ENCODE results near the gene MSANTD1. TPM values are rescaled to one million over a fixed set of nuclear protein-coding genes. Genes with fewer than 3 reads are reported as not detected.
A peak's percentile ranks its signal among the peaks of the same experiment; 100 is the strongest.

Gene MSANTD1
- total RNA-seq, 3 donors from 2014 or later (not counting 1 experiment from before 2014, with no cell fraction given), result 0.54 to 2.2 (median 1.8) TPM

- H3K4me1 Mint-ChIP-seq, result no peaks in the 10 kb centered on the region
- H3K27me3 Mint-ChIP-seq (ENCODE audit: low read depth in 2 of 2), result no peaks in the 10 kb centered on the region
- no peaks in the 10 kb centered on the region for H3K9me3 Mint-ChIP-seq
These were observed 4.8 kb downstream of the MSANTD1 start for GRCh38 chr4:3253808-3254207.

GRCh38 chr4:3254302-3255131 lies 5.6 kb downstream of the MSANTD1 start:
- TF ChIP-seq, protein P1, sequence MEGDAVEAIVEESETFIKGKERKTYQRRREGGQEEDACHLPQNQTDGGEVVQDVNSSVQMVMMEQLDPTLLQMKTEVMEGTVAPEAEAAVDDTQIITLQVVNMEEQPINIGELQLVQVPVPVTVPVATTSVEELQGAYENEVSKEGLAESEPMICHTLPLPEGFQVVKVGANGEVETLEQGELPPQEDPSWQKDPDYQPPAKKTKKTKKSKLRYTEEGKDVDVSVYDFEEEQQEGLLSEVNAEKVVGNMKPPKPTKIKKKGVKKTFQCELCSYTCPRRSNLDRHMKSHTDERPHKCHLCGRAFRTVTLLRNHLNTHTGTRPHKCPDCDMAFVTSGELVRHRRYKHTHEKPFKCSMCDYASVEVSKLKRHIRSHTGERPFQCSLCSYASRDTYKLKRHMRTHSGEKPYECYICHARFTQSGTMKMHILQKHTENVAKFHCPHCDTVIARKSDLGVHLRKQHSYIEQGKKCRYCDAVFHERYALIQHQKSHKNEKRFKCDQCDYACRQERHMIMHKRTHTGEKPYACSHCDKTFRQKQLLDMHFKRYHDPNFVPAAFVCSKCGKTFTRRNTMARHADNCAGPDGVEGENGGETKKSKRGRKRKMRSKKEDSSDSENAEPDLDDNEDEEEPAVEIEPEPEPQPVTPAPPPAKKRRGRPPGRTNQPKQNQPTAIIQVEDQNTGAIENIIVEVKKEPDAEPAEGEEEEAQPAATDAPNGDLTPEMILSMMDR (IDR thresholded peaks at IDR 0.05), result no peak
- H3K4me1 ChIP-seq (ENCODE audit: control insufficient read depth, insufficient read depth, low read length), result no peaks in the 10 kb centered on the region
- H3K36me3 ChIP-seq (ENCODE audit: control insufficient read depth, insufficient read depth, low read length), result peaks cover 2% of the 10 kb centered on the region
- H3K4me3 Mint-ChIP-seq, result no peak overlapping the region
- WGBS (ENCODE audit: insufficient coverage), result 93% methylated on average over 14 of the region's 14 CpGs
- H3K36me3 Mint-ChIP-seq, result no peaks in the 10 kb centered on the region
- H3K27me3 ChIP-seq (ENCODE audit: control insufficient read depth, insufficient read depth, low read length), result no peaks in the 10 kb centered on the region
- no peaks in the 10 kb centered on the region for H3K27me3 Mint-ChIP-seq (ENCODE audit: low read depth in 2 of 2)
- intact Hi-C loops (cut with micrococcal nuclease), result no loop called here
- no peaks in the 10 kb centered on the region for H3K9me3 ChIP-seq (ENCODE audit: control insufficient read depth, insufficient read depth, low read length)
- H3K4me3 ChIP-seq (ENCODE audit: low read length), result no peak overlapping the region
- ATAC-seq (no peak), DNase-seq (peak in 1 of 2 donors; percentile 6)
- H3K27ac ChIP-seq (ENCODE audit: low read length), result no peak overlapping the region
- H3K27ac Mint-ChIP-seq, result no peak overlapping the region
- H3K9me3 Mint-ChIP-seq, result no peaks in the 10 kb centered on the region
- H3K4me1 Mint-ChIP-seq, result no peaks in the 10 kb centered on the region

More at GRCh38 chr4:3253808-3254207, 4.8 kb downstream of the MSANTD1 start:
- Histone ChIP-seq H3K4me3 (ENCODE audit: low read length) (no peak overlapping the region), H3K27me3 (ENCODE audit: control insufficient read depth, insufficient read depth, low read length) (no peaks in the 10 kb centered on the region), H3K4me1 (ENCODE audit: control insufficient read depth, insufficient read depth, low read length) (no peaks in the 10 kb centered on the region), H3K36me3 (ENCODE audit: control insufficient read depth, insufficient read depth, low read length) (peaks cover 2% of the 10 kb centered on the region), H3K9me3 (ENCODE audit: control insufficient read depth, insufficient read depth, low read length) (no peaks in the 10 kb centered on the region), H3K27ac (ENCODE audit: low read length) (no peak overlapping the region)
- no peak for ATAC-seq
- H3K36me3 Mint-ChIP-seq, result no peaks in the 10 kb centered on the region
- no peak overlapping the region for H3K4me3 Mint-ChIP-seq
- intact Hi-C loops (cut with micrococcal nuclease), result no loop called here
- TF ChIP-seq, protein P1 (IDR thresholded peaks at IDR 0.05), result no peak
- peak in 1 of 2 donors; percentile 11 for DNase-seq
- no peak overlapping the region for H3K27ac Mint-ChIP-seq
- whole genome bisulfite sequencing (ENCODE audit: insufficient coverage), result 87% methylated on average over 13 of the region's 13 CpGs

DNA sequence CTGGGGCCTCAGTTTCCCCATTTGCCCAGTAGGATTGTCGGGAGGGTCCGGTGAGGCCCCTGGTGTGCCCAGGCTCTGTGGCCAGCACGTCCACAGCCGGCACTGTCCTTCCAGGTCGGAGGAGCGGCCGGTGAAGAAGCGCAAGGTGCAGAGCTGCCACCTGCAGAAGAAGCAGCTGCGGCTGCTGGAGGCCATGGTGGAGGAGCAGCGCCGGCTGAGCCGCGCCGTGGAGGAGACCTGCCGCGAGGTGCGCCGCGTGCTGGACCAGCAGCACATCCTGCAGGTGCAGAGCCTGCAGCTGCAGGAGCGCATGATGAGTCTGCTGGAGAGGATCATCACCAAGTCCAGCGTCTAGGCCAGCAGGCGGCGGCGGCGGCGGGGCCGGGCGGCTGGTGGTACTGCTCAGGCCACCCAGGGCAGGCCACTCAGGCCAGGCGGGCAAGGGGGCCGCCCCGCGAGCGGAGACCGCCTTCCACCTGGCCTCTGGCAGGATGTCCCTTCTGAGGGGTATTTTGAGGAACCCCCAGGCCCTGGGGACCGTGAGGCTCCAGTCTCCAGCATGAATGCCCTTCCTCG lies 6.7 kb downstream of the MSANTD1 start:
- Mint-ChIP-seq H3K4me3 (no peak overlapping the region), H3K27me3 (ENCODE audit: low read depth in 2 of 2) (no peaks in the 10 kb centered on the region), H3K4me1 (no peaks in the 10 kb centered on the region), H3K36me3 (no peaks in the 10 kb centered on the region), H3K27ac (no peak overlapping the region), H3K9me3 (no peaks in the 10 kb centered on the region)
- H3K9me3 ChIP-seq (ENCODE audit: control insufficient read depth, insufficient read depth, low read length), result no peaks in the 10 kb centered on the region
- 97% methylated on average over 36 of the region's 36 CpGs for WGBS (ENCODE audit: insufficient coverage)
- no peaks in the 10 kb centered on the region for H3K4me1 ChIP-seq (ENCODE audit: control insufficient read depth, insufficient read depth, low read length)
- intact Hi-C loops (cut with micrococcal nuclease), result no loop called here
- H3K36me3 ChIP-seq (ENCODE audit: control insufficient read depth, insufficient read depth, low read length), result peaks cover 2% of the 10 kb centered on the region
- no peak overlapping the region for H3K4me3 ChIP-seq (ENCODE audit: low read length)
- DNase-seq (peak in 1 of 2 donors; percentile 9), ATAC-seq (no peak)
- no peaks in the 10 kb centered on the region for H3K27me3 ChIP-seq (ENCODE audit: control insufficient read depth, insufficient read depth, low read length)
- TF ChIP-seq, protein P1 (IDR thresholded peaks at IDR 0.05), result no peak
- no peak overlapping the region for H3K27ac ChIP-seq (ENCODE audit: low read length)
